ENCODE results near the gene NGRN. TPM values are rescaled to one million over a fixed set of nuclear protein-coding genes. Genes with fewer than 3 reads are reported as not detected.

The NGRN gene
- total RNA-seq, 1 donor from 2014 or later = 114 TPM

- H3K27me3 ChIP-seq (ENCODE audit: control insufficient read depth, insufficient read depth, low read length) = no peaks in the 10 kb centered on the region
- no peak overlapping the region for H3K4me3 ChIP-seq (ENCODE audit: low read depth, low read length)
- TF ChIP-seq CTCF (IDR thresholded peaks at IDR 0.05; ENCODE audit: insufficient read depth, low read length, severe bottlenecking) = no peak
- DNase-seq (ENCODE audit: low read depth) (no peak), FAIRE-seq (no peak)
- peaks cover 4% of the 10 kb centered on the region for H3K36me3 ChIP-seq (ENCODE audit: control insufficient read depth, insufficient read depth, low read length)
These were observed 23.9 kb upstream of the NGRN start for GRCh38 chr15:90241343-90242192.

GRCh38 chr15:90243943-90244639, 21.4 kb upstream of the NGRN start:
- DNase-seq (ENCODE audit: low read depth) (no peak), FAIRE-seq (no peak)
- Histone ChIP-seq H3K27me3 (ENCODE audit: control insufficient read depth, insufficient read depth, low read length) (no peaks in the 10 kb centered on the region), H3K4me3 (ENCODE audit: low read depth, low read length) (no peak overlapping the region), H3K36me3 (ENCODE audit: control insufficient read depth, insufficient read depth, low read length) (peaks cover 2% of the 10 kb centered on the region)
- no peak for TF ChIP-seq CTCF (IDR thresholded peaks at IDR 0.05; ENCODE audit: insufficient read depth, low read length, severe bottlenecking)

DNA sequence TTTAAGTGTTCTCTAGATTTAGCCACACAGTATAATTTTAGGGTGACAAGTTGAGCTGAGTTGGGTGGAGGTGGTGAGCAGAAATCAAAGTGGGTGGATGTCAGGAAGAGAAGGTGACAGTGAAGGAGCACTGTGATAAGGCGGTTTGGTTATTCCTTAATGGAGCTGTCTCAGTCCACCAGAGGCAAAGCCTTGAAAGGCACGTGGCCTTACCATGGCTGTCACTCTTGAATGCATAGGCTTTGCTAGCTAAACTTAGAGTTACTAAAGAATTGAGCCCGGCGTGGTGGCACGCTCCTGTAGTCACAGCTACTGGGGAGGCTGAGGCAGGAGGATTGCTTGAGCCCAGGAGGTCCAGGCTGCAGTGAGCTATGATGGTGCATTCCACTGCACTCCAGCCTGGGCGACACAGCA, 16.7 kb upstream of the NGRN start:
- no peak for FAIRE-seq
- no peak for DNase-seq (ENCODE audit: low read depth)
- H3K4me3 ChIP-seq (ENCODE audit: low read depth, low read length) = no peak overlapping the region
- TF ChIP-seq CTCF (IDR thresholded peaks at IDR 0.05; ENCODE audit: insufficient read depth, low read length, severe bottlenecking) = no peak
- H3K27me3 ChIP-seq (ENCODE audit: control insufficient read depth, insufficient read depth, low read length) = no peaks in the 10 kb centered on the region
- H3K36me3 ChIP-seq (ENCODE audit: control insufficient read depth, insufficient read depth, low read length) = no peaks in the 10 kb centered on the region

- no peak for TF ChIP-seq CTCF (IDR thresholded peaks at IDR 0.05; ENCODE audit: insufficient read depth, low read length, severe bottlenecking)
These were observed 16.1 kb upstream of the NGRN start, which contains the start of gene TTLL13 for GRCh38 chr15:90249203-90249863. TTLL13 (plus strand) TSS chr15:90249556; CDS start chr15:90250631, 1,075 bp downstream.

DNA sequence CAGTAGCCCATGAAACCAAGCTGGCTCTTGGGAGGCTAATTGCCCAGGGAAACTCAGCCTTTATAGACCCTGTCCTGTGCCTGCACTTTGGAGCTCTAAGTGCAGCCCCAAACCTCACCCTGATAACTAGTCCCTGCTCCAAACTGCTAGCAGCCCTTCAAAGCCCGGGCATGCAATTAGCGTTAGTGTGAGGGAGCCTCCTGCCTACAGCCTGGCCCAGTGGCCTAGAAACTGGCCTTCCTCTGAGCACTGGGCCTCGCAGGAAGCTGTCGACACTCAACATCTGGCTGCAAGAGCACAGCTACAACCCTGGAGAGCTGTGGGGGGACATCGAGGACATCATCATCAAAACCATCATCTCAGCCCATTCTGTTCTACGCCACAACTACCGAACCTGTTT, 7.7 kb upstream of the NGRN start:
- FAIRE-seq (no peak), DNase-seq (ENCODE audit: low read depth) (no peak)
- H3K4me3 ChIP-seq (ENCODE audit: low read depth, low read length) = no peak overlapping the region
- TF ChIP-seq CTCF (IDR thresholded peaks at IDR 0.05; ENCODE audit: insufficient read depth, low read length, severe bottlenecking) = no peak
- no peaks in the 10 kb centered on the region for H3K36me3 ChIP-seq (ENCODE audit: control insufficient read depth, insufficient read depth, low read length)
- no peaks in the 10 kb centered on the region for H3K27me3 ChIP-seq (ENCODE audit: control insufficient read depth, insufficient read depth, low read length)

More at GRCh38 chr15:90249203-90249863, 16.1 kb upstream of the NGRN start, which contains the start of gene TTLL13:
- Histone ChIP-seq H3K27me3 (ENCODE audit: control insufficient read depth, insufficient read depth, low read length) (no peaks in the 10 kb centered on the region), H3K36me3 (ENCODE audit: control insufficient read depth, insufficient read depth, low read length) (no peaks in the 10 kb centered on the region), H3K4me3 (ENCODE audit: low read depth, low read length) (peak within 1 kb of the TSS; percentile 50)
- DNase-seq (ENCODE audit: low read depth) (peak; percentile 59), FAIRE-seq (no peak)

All from bronchial epithelial cell (primary cell).